SK-N-SH (cell line): Measurements from ENCODE around the gene BRPF3. TPM values are rescaled to one million over a fixed set of nuclear protein-coding genes. Genes with fewer than 3 reads are reported as not detected.

ENCODE experiments used
- CTCF ChIA-PET: fragments of 300-600, 350-600 bp; formaldehyde crosslinking; extraction: SDS; loops from one replicate; lab custom pipeline; 2021; lab: Yijun Ruan, JAX
- POLR2A ChIA-PET: fragments of 350-600 bp; sonication (Branson Sonifier 250); formaldehyde crosslinking; extraction: SDS; loops from one replicate; lab custom pipeline; 2020; ENCODE audit warnings: antibody characterized with exemption, inconsistent platforms; lab: Yijun Ruan, JAX
- DNase-seq: peaks from one replicate; pipeline ENCODE4 v3.0.0; 2012
- H2AFZ ChIP-seq: fragments of 200-600 bp; sonication (generic); 2 replicates; pipeline ENCODE4 v1.8.1; 2016; ENCODE audit warnings: antibody characterized with exemption, mild to moderate bottlenecking, low read depth
- H3F3A ChIP-seq: fragments of 200-600 bp; sonication (generic); replicated peaks from 2 replicates; pipeline ENCODE3; 2016; ENCODE audit warnings: antibody characterized with exemption, mild to moderate bottlenecking; ENCODE audit not compliant: insufficient read depth
- H3K27ac ChIP-seq, 2 experiments: fragments of 200-500 bp in 1 of 2; fragments of 200-600 bp in 1 of 2; sonication (Bioruptor generic) in 1 of 2; sonication (generic), shearing (Covaris generic) in 1 of 2; 2 replicates each; pipeline versions ENCODE4 v1.5.1 to v1.6.1; 2014 to 2016; ENCODE audit warnings: low read depth in 2 of 2, inconsistent platforms in 1 of 2, low read length in 1 of 2, mild to moderate bottlenecking in 1 of 2, mixed read lengths in 1 of 2
- H3K27me3 ChIP-seq: fragments of 200-600 bp; sonication (generic), shearing (Covaris generic); 2 replicates; pipeline ENCODE4 v1.6.1; 2016; ENCODE audit warnings: mixed run types; ENCODE audit not compliant: insufficient read depth
- H3K36me3 ChIP-seq, 2 experiments: fragments of 200-500 bp in 1 of 2; fragments of 200-600 bp in 1 of 2; sonication (Bioruptor generic) in 1 of 2; sonication (generic) in 1 of 2; replicated peaks in 1 of 2; 2 replicates each; pipeline versions ENCODE3 to v1.5.1; 2014 to 2016; ENCODE audit warnings: low read length in 1 of 2, mild to moderate bottlenecking in 1 of 2; ENCODE audit not compliant: insufficient read depth in 2 of 2, control insufficient read depth in 1 of 2
- H3K4me1 ChIP-seq, 2 experiments: fragments of 200-500 bp in 1 of 2; fragments of 200-600 bp in 1 of 2; sonication (Bioruptor generic) in 1 of 2; sonication (generic), shearing (Covaris generic) in 1 of 2; 2 replicates each; pipeline versions ENCODE4 v1.5.1 to v1.6.1; 2014 to 2016; ENCODE audit warnings: low read depth in 1 of 2, low read length in 1 of 2, mixed run types in 1 of 2; ENCODE audit not compliant: insufficient read depth in 2 of 2, control insufficient read depth in 1 of 2
- H3K4me2 ChIP-seq: fragments of 200-600 bp; sonication (generic), shearing (Covaris generic); 2 replicates; pipeline ENCODE4 v1.6.1; 2017; ENCODE audit warnings: mixed run types
- H3K4me3 ChIP-seq, 2 experiments: fragments of 200-500 bp in 1 of 2; fragments of 200-600 bp in 1 of 2; sonication (Bioruptor generic) in 1 of 2; sonication (generic), shearing (Covaris generic) in 1 of 2; 2 replicates each; pipeline versions ENCODE4 v1.5.1 to v1.8.1; 2014 to 2016; ENCODE audit warnings: low read depth in 2 of 2, inconsistent platforms in 1 of 2, low read length in 1 of 2, mild to moderate bottlenecking in 1 of 2, mixed read lengths in 1 of 2, moderate library complexity in 1 of 2
- H3K79me2 ChIP-seq: fragments of 200-600 bp; sonication (generic); 2 replicates; pipeline ENCODE4 v1.8.1; 2017; ENCODE audit warnings: mild to moderate bottlenecking; ENCODE audit not compliant: insufficient read depth
- H3K9ac ChIP-seq: fragments of 200-600 bp; sonication (generic); 2 replicates; pipeline ENCODE4 v1.6.1; 2017; ENCODE audit warnings: mixed run types
- H3K9me2 ChIP-seq: fragments of 200-600 bp; sonication (generic); 2 replicates; pipeline ENCODE4 v1.6.1; 2017; ENCODE audit warnings: mixed run types
- H3K9me3 ChIP-seq: fragments of 200-600 bp; sonication (generic); 2 replicates; pipeline ENCODE4 v1.6.1; 2017; ENCODE audit warnings: mixed run types, mild to moderate bottlenecking, moderate library complexity
- H4K20me1 ChIP-seq: fragments of 200-600 bp; sonication (generic); 2 replicates; pipeline ENCODE4 v1.6.1; 2017; ENCODE audit warnings: mild to moderate bottlenecking, mixed run types; ENCODE audit not compliant: insufficient read depth
- ELF1 ChIP-seq: IDR thresholded peaks from 2 replicates; pipeline ENCODE4 v1.4.0; 2012
- EP300 ChIP-seq, 2 experiments: IDR thresholded peaks; 2 replicates each; pipeline versions ENCODE4 v1.4.0 to v1.6.1; 2012; ENCODE audit warnings: borderline replicate concordance in 1 of 2, low read depth in 1 of 2, low read length in 1 of 2
- EZH2phosphoT487 ChIP-seq: fragments of 200-600 bp; sonication (generic); IDR thresholded peaks from 2 replicates; pipeline ENCODE4 v1.6.1; 2017; ENCODE audit warnings: low read depth, mixed run types, mild to moderate bottlenecking, antibody characterized with exemption, moderate library complexity, borderline replicate concordance
- FOSL2 ChIP-seq: IDR thresholded peaks from 2 replicates; pipeline ENCODE4 v1.4.0; 2012; ENCODE audit warnings: low read depth, mild to moderate bottlenecking, moderate library complexity, borderline replicate concordance
- GATA2 ChIP-seq: sonication (generic); formaldehyde crosslinking; IDR thresholded peaks from 2 replicates; pipeline ENCODE4 v1.5.0; 2020; ENCODE audit warnings: mild to moderate bottlenecking, missing genetic modification reagents
- JUND ChIP-seq: IDR thresholded peaks from 2 replicates; pipeline ENCODE4 v1.4.0; 2012
- MEF2A ChIP-seq: IDR thresholded peaks from 2 replicates; pipeline ENCODE4 v1.4.0; 2012; ENCODE audit warnings: low read depth, borderline replicate concordance
- MXI1 ChIP-seq: IDR thresholded peaks from 2 replicates; pipeline ENCODE4 v1.6.1; 2012; ENCODE audit warnings: mild to moderate bottlenecking, low read depth, low read length, improper control_type of control experiment
- NRF1 ChIP-seq: IDR thresholded peaks from 2 replicates; pipeline ENCODE4 v1.6.1; 2012; ENCODE audit warnings: low read depth, mild to moderate bottlenecking, low read length
- POLR2AphosphoS5 ChIP-seq: IDR thresholded peaks from 2 replicates; pipeline ENCODE4 v1.6.1; 2012; ENCODE audit warnings: low read depth, low read length
- RAD21 ChIP-seq: IDR thresholded peaks from 2 replicates; pipeline ENCODE4 v1.6.1; 2012; ENCODE audit warnings: mild to moderate bottlenecking, low read length
- RFX5 ChIP-seq: IDR thresholded peaks from 2 replicates; pipeline ENCODE4 v1.6.1; 2012; ENCODE audit warnings: mild to moderate bottlenecking, improper control_type of control experiment, low read length
- SIN3A ChIP-seq: IDR thresholded peaks from 2 replicates; pipeline ENCODE4 v1.6.1; 2012; ENCODE audit warnings: low read depth, mild to moderate bottlenecking, low read length, moderate library complexity, borderline replicate concordance
- SMC3 ChIP-seq: IDR thresholded peaks from 2 replicates; pipeline ENCODE4 v1.6.1; 2012; ENCODE audit warnings: low read depth, low read length, improper control_type of control experiment
- TCF12 ChIP-seq: IDR thresholded peaks from 2 replicates; pipeline ENCODE4 v1.4.0; 2012
- TEAD4 ChIP-seq: IDR thresholded peaks from 2 replicates; pipeline ENCODE4 v1.4.0; 2012; ENCODE audit warnings: mild to moderate bottlenecking, borderline replicate concordance; ENCODE audit not compliant: insufficient read depth
- WGBS: methylation state at CpG from one replicate; pipeline ENCODE4 v1.1.6; 2017; ENCODE audit warnings: low lambda C conversion rate; 5-methylcytosine and 5-hydroxymethylcytosine counted together
- polyA plus RNA-seq, 3 experiments: library from polyadenylated mRNA; depleted of rRNA; stranded (reverse); fragments of >200 nt; gene quantifications; 2 replicates each; pipeline ENCODE4 v1.2.3, GENCODE V29; 2012
- TF ChIP-seq, protein P1 (sequence below): IDR thresholded peaks from 2 replicates; pipeline ENCODE4 v1.4.0; 2012; ENCODE audit warnings: low read depth, borderline replicate concordance
- TF ChIP-seq, protein P2 (sequence below): fragments of 200-600 bp; sonication (generic); IDR thresholded peaks from 2 replicates; pipeline ENCODE4 v1.6.1; 2017; ENCODE audit warnings: antibody characterized with exemption, mild to moderate bottlenecking, moderate library complexity
- TF ChIP-seq, protein P3 (sequence below): IDR thresholded peaks from 2 replicates; pipeline ENCODE4 v1.4.0; 2012; ENCODE audit warnings: low read depth
- TF ChIP-seq, protein P4 (sequence below): fragments of 150-350 bp; IDR thresholded peaks from 2 replicates; pipeline ENCODE4 v1.6.1; 2017; ENCODE audit warnings: antibody characterized with exemption, low read length, low read depth, borderline replicate concordance
- TF ChIP-seq, protein P5 (sequence below): IDR thresholded peaks from 2 replicates; pipeline ENCODE4; 2012

BRPF3 gene
- polyA plus RNA-seq, 1 of the 3 experiments (the other 2 are of a cell fraction): 15.4 TPM

DNA sequence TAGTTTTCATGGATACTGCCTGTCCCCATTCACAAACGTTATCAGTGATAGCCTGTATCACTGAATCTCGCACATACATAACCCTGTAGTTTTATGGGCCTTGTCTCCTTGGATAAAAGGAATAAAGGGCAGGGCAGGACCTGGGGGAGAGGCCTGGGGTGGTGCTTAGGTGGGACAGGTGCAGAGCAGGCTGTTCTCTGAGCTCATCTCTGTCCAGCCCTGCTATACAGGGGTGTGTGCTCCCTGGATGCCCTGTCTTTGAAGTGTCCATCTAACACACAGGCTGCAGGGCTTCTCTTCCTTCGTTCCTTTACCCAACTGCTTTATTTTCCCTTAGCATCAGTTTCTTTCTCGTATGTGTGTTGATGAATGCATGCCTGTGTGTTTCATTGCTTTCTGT lies 26.4 kb downstream of the BRPF3 start (continued):
- TF ChIP-seq, protein P1, sequence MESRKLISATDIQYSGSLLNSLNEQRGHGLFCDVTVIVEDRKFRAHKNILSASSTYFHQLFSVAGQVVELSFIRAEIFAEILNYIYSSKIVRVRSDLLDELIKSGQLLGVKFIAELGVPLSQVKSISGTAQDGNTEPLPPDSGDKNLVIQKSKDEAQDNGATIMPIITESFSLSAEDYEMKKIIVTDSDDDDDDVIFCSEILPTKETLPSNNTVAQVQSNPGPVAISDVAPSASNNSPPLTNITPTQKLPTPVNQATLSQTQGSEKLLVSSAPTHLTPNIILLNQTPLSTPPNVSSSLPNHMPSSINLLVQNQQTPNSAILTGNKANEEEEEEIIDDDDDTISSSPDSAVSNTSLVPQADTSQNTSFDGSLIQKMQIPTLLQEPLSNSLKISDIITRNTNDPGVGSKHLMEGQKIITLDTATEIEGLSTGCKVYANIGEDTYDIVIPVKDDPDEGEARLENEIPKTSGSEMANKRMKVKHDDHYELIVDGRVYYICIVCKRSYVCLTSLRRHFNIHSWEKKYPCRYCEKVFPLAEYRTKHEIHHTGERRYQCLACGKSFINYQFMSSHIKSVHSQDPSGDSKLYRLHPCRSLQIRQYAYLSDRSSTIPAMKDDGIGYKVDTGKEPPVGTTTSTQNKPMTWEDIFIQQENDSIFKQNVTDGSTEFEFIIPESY: no peak
- TF ChIP-seq TEAD4 (no peak), JUND (no peak), GATA2 (CRISPR knock-in tag) (no peak), EZH2phosphoT487 (no peak), ELF1 (no peak), MXI1 (no peak)

DNA sequence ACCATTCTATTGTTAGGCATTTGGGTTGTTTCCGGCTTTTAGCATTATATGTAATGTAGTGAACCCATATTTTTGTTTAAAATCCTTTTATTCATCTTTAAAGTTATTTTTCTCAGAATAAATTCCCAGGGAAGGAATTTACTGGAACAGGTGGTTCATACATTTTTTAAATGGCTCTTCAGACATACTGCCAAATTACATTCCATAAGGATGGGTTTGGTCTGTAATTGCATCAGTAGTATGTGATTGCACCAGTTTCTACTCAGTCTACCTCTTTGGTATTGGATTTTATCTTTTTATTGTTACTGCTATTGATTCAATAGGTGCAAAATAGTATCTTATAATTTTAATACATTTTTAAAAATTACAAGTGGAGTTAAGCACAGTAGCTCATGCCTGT lies 27.2 kb downstream of the BRPF3 start:
- no peak overlapping the region for H2AFZ ChIP-seq
- WGBS: 100% methylated on average over 1 of the region's 1 CpG
- no peaks in the 10 kb centered on the region; the same call in 1 of the 2 replicates for H3K79me2 ChIP-seq
- peaks cover 0 to 9% of the 10 kb centered on the region in 2 experiments; a peak in 1 of 4 replicates for H3K4me1 ChIP-seq
- no peak for DNase-seq
- H3K27ac ChIP-seq: no peak overlapping the region
- no peaks in the 10 kb centered on the region for H3K27me3 ChIP-seq
- POLR2A ChIA-PET: no interaction called here
- no peaks in the 10 kb centered on the region; the same call in 1 of the 2 replicates for H4K20me1 ChIP-seq
- CTCF ChIA-PET: no interaction called here
- no peak overlapping the region for H3K9ac ChIP-seq
- TF ChIP-seq, protein P2, sequence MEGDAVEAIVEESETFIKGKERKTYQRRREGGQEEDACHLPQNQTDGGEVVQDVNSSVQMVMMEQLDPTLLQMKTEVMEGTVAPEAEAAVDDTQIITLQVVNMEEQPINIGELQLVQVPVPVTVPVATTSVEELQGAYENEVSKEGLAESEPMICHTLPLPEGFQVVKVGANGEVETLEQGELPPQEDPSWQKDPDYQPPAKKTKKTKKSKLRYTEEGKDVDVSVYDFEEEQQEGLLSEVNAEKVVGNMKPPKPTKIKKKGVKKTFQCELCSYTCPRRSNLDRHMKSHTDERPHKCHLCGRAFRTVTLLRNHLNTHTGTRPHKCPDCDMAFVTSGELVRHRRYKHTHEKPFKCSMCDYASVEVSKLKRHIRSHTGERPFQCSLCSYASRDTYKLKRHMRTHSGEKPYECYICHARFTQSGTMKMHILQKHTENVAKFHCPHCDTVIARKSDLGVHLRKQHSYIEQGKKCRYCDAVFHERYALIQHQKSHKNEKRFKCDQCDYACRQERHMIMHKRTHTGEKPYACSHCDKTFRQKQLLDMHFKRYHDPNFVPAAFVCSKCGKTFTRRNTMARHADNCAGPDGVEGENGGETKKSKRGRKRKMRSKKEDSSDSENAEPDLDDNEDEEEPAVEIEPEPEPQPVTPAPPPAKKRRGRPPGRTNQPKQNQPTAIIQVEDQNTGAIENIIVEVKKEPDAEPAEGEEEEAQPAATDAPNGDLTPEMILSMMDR: no peak
- TF ChIP-seq, protein P3, sequence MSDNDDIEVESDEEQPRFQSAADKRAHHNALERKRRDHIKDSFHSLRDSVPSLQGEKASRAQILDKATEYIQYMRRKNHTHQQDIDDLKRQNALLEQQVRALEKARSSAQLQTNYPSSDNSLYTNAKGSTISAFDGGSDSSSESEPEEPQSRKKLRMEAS: no peak
- TF ChIP-seq TEAD4 (no peak), RAD21 (no peak), POLR2AphosphoS5 (no peak), TCF12 (no peak), RFX5 (no peak), SMC3 (no peak), EP300 (IDR thresholded peaks at IDR 0.05; ENCODE audit: borderline replicate concordance in 1 of 2, low read depth in 1 of 2, low read length in 1 of 2) (no peak), MEF2A (no peak), FOSL2 (no peak), NRF1 (no peak), SIN3A (no peak)
- TF ChIP-seq, protein P1: no peak
- TF ChIP-seq, protein P4, sequence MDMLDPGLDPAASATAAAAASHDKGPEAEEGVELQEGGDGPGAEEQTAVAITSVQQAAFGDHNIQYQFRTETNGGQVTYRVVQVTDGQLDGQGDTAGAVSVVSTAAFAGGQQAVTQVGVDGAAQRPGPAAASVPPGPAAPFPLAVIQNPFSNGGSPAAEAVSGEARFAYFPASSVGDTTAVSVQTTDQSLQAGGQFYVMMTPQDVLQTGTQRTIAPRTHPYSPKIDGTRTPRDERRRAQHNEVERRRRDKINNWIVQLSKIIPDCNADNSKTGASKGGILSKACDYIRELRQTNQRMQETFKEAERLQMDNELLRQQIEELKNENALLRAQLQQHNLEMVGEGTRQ: no peak
- TF ChIP-seq, protein P5, sequence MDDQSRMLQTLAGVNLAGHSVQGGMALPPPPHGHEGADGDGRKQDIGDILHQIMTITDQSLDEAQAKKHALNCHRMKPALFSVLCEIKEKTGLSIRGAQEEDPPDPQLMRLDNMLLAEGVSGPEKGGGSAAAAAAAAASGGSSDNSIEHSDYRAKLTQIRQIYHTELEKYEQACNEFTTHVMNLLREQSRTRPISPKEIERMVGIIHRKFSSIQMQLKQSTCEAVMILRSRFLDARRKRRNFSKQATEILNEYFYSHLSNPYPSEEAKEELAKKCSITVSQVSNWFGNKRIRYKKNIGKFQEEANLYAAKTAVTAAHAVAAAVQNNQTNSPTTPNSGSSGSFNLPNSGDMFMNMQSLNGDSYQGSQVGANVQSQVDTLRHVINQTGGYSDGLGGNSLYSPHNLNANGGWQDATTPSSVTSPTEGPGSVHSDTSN: no peak
- peaks cover 64 to 85% of the 10 kb centered on the region in 2 experiments for H3K36me3 ChIP-seq
- no peaks in the 10 kb centered on the region for H3K9me2 ChIP-seq
- no peaks in the 10 kb centered on the region for H3F3A ChIP-seq
- H3K4me3 ChIP-seq: no peak overlapping the region
- H3K9me3 ChIP-seq: no peaks in the 10 kb centered on the region
- H3K4me2 ChIP-seq: no peak overlapping the region
